Myocyte (in vitro differentiated cells): ENCODE results near the gene FBXL7. TPM values are rescaled to one million over a fixed set of nuclear protein-coding genes. Genes with fewer than 3 reads are reported as not detected.

Experiments
- DNase-seq: peaks from one replicate; pipeline ENCODE4 v3.0.0-alpha.2; 2012; ENCODE audit warnings: low read depth
- polyA plus RNA-seq: library from polyadenylated mRNA; unstranded; fragments of >200 nt; gene quantifications from one replicate; pipeline ENCODE4 v1.2.1, GENCODE V29; 2012; ENCODE audit warnings: missing spikeins
- total RNA-seq: library from RNA; depleted of rRNA; stranded (reverse); fragments of >200 nt; gene quantifications from 2 replicates; pipeline ENCODE4 v1.2.3, GENCODE V29; 2014

FBXL7 gene
- 9.7 and 11.2 TPM in 2 replicates for total RNA-seq
- 20.2 TPM for polyA plus RNA-seq

DNA sequence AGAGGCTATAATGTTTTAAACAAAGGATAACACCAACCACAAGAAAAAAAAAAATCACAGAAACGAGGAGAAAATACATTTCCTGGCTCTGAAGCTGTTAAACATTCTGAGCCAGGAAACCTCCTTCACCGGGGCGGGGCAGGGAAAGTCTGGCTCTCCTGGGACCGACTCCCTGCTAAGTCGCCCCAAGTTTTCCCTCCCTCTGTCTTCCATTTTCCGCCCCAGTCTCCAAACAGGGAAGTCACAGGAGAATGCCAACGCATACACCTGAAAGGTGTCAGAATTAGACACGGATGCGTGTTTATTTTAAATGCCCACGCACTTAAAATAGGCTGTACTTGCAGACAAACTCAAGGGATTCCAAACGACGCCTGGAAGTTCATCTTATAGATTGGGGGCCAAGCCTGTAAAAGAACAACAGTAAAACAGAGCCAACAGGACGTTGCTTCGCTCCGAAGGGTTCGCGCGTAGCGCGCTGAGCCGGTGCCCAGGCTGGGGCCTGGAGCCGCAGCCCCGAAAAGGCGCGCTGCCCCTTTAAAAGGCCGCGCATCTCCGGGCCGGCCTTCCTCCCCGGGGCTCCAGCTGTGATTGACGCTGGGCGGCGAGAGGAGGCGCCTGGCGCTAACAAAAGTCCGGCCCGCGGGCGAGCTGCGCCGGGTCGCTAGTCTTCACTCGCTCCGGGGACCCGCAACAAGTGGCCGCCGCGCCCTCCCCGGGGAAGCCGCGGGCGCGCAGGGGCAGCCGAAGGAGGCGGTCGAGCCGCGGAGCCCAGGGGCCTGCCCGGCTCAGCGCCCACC lies at the start of gene FBXL7:
Gene FBXL7, plus strand, starts transcription at position 653 of the 797 bp plus-strand sequence.
- DNase-seq, result peak; percentile 87

DNA sequence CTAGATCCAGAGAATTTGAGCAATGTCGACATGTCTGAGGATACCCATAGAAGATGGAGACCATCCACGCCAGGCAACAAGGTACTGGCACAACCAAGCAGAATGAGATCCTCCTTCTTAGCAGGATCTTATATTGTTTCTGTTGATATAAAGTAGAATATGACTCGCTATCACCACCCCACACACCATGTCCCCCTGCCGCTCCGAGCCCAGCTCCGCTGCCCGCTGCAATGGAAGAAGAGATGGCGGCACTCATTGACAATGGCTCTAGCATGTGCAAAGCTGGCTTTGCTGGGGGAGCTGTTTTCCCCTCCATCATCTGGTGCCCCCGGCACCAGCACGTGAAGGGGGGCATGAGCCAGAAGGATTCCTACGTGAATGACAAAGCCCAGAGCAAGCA lies 49.5 kb upstream of the FBXL7 start:
- DNase-seq, result no peak

DNA sequence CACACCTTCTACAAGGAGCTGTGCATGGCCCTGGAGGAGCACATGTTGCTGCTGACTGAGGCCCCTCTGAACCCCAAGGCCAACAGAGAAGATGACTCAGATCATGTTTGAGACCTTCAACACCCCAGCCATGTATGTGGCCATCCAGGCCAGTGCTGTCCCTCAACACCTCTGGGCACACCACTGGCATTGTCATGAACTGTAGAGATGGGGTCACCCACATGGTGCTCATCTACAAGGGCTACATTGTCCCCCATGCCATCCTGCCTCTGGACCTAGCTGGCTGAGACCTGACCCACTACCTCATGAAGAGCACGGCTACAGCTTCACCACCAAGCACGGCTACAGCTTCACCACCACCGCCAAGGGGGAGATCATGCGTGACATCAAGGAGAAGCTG lies 49.0 kb upstream of the FBXL7 start:
- no peak for DNase-seq

DNA sequence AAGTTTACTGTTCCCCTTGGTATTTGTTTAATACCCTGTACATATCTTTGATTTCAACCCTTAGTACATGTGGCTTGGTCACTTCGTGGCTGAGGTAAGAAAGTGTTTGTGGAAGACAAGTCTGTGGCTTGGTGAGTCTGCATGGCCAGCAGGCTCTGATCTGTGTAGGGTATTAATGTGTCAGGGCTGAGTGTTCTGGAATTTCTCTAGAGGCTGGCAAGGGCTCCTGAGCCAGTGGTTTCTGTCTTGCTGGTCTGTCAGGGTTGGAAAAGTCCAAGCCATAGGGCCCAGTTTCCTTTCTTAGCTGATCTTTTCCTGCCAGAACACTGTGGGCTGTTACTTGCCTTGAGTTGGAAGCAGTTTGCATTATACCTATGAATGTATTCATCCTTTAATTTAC lies 48.0 kb upstream of the FBXL7 start:
- peak; percentile 31 for DNase-seq

DNA sequence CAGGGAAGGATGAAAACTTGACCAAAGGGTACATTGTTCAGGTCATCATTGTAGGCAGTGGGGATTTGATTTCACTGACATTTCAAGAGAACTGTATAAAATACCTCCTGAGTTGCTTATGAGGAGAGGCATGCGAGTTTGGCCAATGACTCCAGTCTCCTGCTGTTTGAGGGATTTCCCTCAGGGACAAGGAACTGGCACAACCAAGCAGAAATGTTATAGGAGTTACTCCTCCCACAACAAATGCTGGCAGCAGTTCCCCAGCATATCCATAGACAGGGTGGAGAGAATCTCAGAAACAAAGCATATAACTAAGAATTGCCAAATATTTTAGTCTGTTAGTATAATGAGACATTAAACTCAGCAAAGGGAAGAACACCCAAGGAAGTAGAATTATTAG lies 47.2 kb upstream of the FBXL7 start:
- no peak for DNase-seq

DNA sequence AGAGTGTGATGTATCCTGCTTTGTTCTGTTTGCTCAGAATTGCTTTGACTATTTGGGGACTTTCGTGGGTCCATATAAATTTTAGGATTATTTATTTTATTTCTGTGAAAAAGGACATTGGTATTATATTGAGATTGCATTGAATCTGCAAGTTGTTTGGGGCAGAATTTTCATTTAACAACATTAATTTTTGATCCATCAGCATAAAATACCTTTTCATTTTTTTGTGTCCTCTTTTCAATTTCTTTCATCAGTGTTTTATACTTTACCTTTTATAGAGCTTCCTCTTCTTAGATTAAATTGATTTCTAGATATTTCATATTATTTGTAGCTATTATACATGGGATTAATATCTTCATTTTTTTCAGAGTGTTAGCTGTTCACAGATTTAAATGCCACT lies 40.8 kb upstream of the FBXL7 start:
- DNase-seq, result no peak

DNA sequence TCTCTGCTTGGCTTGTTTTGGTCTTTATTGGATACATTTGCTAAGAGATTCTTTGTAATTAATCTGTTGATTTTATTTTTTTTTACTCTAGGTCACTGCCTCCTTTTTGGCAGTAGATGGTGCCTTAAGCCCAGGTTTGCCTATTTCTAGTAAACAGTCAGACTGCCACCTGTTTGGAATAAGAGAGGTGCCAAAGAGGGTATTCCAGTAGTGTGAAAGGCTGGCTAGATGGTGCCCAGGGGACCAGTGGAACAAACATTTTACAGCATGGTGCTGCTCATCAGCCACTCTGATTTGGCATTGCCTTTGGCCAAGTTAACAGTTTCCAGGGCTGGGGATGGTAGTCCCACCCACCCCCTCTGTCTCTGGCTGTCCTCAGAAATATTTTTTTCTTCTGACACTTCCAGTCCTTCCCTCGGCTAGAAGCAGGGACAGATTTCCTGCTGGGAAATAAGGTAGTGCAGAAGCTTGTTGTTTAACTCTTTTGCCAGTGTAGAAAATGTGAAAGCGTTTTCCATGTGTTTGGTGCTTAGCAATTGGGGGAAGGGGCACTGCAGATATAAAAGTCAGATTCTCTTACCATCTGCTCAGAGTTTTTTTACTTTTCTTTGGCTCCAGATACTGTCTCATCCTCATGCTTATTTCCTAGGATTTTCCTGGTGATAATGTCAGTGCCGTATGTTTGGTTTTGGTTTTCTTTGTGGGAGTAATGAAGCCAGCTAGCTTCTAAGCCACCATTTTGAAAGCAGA lies 36.6 kb upstream of the FBXL7 start:
- peak; percentile 69 for DNase-seq

DNA sequence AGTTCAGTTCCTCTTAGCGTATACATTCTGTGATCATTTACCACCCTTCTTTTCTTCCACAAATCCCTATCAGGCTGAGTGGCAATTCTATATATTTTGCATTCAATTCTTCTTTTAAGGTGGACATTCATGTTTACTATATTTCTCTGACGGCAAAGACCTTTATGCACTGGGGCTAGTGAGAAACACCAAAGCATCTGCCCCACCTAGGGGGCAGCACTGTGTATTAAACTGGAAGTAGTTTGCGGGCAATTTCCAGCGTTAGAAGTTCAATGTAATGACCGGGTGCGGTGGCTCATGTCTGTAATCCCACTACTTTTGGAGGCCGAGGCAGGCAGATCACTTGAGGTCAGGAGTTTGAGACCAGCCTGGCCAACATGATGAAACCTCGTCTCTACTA lies 27.9 kb upstream of the FBXL7 start:
- DNase-seq, result no peak

DNA sequence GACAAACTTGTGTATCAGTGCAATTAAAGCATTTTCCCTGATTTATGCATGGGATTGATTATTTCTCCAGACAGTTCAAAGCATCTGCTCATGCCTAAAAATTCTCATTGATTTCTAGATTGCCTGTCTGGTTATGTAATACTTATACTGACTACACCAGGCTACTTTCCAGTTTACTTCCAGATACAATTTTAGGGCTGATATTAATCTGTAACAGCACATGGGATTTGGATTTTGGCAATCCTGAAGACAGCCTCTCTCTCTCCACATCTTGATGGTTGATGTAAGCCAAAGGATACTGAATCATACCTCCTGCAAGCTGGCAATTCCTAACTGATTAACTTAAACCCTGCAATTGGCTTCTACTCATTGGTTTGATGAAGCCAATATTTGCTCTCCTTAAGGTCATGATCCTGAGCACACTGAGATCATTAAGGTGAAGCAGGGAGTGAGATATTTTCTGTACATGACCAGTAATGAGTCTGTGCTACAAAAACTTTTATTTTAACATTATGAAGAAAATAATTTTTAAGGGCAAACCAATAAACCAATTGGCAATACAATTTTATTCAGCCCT lies 25.7 kb upstream of the FBXL7 start:
- no peak for DNase-seq

DNA sequence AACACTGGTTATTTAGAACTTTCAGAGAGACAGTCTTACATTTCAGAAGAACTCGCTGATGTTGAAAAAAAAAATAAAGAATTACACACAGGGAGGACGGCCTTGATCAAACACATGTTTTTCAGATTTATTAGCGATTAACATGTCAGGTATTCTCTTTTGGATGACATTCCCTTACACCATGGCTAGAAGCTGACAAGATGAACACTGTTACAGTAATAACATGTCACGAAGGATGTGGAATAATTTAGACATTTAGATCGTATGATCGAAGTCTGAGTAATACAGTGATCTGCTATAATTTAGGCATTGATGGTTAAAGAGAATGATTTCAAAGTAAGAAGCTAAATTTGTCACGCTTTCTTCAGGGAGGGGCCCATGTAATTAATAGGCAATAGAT lies 24.6 kb upstream of the FBXL7 start:
- no peak for DNase-seq

DNA sequence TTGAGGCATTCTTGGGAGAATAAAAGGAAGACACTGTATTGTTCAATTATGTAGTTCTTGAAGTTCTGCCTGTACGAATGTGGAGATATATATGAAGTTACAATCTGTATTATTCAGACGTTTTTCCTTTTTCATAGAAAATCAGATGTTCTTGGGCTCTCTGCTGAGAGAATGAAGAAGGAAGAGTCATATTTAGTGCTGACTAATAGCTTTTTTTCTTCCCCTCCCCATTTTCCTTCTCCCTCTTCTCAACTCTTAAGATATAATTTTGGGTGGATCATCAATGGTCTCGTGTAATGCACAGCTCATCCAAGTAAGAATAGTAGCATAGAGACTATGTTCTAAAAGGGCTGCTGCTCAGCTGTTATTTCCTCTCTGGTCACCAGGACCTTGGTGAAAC lies 23.0 kb upstream of the FBXL7 start:
- no peak for DNase-seq

DNA sequence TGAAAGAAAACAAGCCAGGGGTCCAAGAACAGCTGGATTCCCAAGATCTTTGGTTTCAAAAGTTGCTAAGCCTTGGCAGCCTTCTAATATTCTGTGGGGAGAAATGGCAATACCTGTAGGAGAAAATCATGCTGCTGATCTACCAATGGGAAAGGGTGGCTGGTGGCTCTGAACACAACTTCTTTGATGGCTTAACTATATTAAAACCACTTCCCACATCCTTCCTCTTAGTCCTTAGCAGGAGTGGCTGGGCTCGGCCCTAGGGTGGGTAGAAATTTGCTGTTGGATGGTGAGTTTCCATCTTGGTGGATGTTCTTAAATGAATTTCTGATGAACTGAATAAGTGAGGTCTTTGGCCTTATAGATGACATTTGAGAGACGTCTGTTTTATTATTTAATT lies 19.5 kb upstream of the FBXL7 start:
- no peak for DNase-seq

DNA sequence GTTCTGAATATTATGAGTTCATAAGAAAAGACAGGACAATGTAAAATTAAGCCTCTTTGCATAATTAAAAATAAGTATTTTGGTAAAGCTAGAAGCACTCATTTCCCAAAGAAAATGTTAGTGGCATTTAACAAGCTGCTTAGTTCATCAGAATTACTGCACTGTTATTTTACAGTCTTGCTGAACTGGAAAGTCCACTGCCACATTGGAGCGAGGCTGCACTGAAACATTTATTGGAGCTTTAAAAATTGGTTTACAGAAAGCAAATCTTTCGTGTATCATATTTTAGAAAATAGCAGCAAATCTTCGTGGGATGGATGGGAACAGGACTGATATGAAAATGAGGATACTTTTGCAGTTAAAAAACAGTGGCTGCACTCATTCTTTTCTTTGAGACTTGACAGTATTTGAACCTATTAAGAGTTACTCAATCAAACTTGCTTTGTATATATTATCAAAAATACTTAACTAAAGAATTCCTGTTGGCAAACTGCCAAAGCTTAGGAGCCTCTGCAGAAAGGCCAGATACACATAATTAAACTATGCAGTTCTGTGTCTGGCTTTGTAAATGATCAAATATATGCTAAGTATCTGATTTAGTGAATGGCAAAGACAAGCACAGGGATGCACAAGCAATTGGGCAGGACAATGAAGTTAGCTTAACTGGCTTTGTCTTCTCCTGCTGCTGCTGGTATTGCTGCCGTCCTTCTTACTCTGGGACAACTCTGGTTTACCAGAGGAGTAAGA lies 16.5 kb upstream of the FBXL7 start:
- no peak for DNase-seq

DNA sequence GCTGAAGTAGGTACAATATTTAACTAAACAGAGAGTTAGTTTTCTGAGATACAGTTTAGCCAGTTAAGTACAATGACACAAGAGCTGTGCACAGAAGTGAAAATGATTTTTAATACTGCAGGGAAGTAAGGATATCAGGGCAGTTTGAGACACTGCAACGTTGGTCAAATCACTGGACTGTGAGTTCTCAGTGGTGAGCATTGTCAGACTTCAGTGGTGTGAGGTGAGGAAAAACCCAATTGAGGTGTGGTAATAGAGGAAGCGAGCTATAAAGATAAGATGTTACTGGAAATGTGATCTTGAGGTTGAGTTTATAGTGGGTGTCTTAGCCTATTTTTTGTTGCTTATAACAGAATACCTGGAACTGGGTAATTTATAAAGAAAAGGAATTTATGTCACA lies 12.8 kb upstream of the FBXL7 start:
- DNase-seq, result no peak

DNA sequence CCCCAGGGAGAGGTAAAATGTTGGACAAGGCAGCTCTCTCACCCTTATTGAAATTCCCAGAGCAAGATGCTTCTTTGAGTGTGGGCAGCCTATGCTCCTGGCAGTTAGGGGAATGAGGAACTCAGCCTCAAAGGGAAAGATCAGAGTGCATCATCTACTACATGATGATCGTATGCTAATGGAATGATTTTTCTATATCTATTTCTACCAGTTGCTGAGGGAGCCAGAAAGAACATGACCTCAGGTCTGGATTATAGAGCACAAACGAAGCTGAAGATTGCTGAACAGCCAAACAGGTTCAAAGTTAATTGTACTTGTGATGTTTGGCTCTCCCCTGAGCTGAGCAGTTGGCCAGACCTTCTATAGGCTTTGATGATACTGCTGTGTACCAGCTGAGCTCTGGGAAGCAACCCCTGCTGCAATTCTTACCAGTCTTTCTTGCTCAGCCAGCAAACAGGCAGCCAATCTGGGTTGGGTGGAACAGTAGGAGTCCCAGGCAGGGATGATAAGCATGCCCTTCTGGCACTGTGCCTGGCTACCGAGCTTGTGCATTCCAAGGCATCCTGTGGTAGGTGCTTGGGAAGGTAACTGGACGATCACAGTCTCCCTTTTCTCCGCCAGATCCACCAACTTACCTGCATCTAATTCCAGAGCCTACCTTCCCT lies 10.3 kb upstream of the FBXL7 start:
- DNase-seq, result no peak

DNA sequence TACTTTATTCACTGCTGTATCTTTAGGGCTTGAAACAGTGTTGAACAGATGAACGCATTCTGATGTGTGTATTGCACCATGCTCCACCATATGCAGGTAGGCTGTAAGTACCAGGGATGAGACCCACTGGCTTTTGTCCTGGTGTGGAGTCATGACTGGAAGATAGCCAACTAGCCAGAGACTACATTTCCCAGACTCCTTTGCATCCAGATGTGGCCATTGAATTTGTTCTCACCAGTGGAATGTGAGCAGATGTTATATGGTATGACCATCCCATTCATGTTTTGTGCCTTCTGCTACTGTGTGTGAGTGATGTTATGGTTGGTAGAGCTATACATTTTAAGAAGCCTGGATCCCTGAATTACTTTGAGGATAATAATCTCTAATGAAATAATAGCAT lies 7.4 kb upstream of the FBXL7 start:
- no peak for DNase-seq

DNA sequence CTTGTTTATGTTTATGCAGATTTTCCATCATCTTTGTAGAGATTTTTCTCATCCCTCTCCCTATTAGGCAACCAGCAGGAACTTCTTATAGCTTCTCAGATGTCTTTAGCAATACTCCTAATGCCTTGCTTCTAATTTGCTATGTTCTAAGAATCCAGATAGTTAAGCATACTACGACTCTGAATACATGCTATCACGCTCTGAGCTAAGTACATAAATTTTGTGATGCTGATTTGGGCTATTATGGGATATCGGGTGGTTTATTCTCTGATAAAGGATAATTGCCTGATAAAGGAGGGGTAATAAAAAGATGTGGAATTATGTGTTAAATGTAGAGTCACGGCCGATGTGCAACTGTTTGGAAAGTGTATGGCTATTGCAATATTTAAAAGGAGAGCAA lies 6.5 kb upstream of the FBXL7 start:
- DNase-seq, result no peak

DNA sequence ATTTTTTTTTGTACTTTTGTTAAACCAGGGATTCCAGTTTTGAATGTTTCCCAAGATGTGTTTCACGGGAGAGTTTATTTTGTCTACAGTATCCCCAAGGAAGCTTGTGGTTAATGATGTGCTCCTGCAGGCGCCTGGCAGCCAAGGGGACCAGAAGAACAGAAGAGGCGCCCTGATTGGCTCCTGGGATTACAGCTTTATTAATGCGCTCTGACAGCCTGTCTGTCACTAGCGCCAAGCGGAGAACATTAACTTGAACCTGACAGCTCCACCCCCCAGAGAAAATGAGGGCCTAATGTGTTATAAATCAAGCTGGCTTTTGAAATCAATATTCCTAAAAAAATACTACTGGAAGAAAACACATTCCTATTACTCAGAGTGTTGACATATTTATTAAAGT lies 5.0 kb upstream of the FBXL7 start:
- no peak for DNase-seq

DNA sequence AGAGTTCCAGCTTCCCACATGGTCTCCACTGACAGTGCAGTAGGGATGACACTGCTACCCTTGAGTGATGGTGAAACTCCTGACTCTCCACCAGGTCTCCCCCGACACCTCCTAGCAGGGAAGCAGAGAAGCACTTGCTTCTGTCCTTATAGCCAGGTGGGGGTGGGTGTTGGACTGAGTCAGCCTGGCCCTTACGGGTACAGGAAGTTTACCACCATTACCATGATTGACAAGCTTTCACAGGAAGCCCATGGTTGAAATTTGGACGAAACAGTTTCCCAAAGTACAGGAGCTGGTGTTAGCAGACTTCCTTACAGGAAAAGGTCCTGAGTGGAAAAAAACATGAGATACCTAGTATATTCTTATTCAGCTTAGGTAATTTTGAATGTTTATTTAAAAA lies 3.1 kb upstream of the FBXL7 start:
- DNase-seq, result no peak

DNA sequence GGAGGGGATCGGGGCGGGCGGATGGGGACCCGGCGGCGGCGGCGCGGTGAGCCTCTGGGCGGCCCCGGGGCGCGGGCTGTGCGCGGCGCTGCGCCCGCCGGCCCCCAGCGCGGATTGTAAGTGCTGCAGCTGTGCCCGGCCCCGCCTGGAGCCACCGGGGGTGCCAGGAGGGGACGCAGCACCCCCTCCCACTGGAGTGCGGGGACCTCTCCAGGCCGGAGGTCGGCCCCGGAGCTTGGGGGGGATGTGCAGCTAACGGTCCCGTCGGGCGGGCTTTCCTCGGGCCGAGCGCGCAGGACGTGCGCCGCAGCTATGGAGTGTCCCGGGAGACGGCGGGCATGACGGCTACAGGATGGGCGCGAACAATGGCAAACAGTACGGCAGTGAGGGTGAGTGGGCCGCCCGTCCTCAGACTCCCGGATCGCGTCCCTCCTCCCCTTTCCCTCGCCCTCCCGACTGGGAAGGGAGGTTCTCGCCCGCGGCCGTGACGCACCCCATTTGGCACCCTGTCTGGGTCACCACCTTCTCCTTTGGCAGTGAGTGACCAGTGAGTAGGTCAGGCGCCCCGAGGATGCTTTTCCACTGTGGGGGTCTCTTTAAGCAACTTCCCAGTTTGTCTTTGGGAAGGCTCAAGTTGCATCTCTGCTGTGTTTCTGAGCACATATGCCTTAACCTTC lies 483 bp downstream of the FBXL7 start:
- DNase-seq, result peak; percentile 62
